Caki2 (cell line): ENCODE data around the gene ADORA1. TPM values are rescaled to one million over a fixed set of nuclear protein-coding genes. Genes with fewer than 3 reads are reported as not detected.

Experiments used
- DNase-seq: peaks from one replicate; pipeline ENCODE4 v3.0.0-alpha.2; 2015; ENCODE audit warnings: low read depth
- in situ Hi-C: cut with HindIII; loops from 2 replicates; pipeline ENCODE4 v1.10.0; 2016; ENCODE audit warnings: low sequenced_read_pairs, low pct_unique_long_range_greater_than_20kb, mixed read lengths
- total RNA-seq: library from RNA; depleted of rRNA; stranded (reverse); fragments of >200 nt; shearing (Covaris generic); gene quantifications from 2 replicates; pipeline ENCODE4 v1.2.3, GENCODE V29; 2014; ENCODE audit warnings: low replicate concordance; rRNA removed

ADORA1 gene
- total RNA-seq, 1 experiment from 2014 or later, result 100 TPM

DNA sequence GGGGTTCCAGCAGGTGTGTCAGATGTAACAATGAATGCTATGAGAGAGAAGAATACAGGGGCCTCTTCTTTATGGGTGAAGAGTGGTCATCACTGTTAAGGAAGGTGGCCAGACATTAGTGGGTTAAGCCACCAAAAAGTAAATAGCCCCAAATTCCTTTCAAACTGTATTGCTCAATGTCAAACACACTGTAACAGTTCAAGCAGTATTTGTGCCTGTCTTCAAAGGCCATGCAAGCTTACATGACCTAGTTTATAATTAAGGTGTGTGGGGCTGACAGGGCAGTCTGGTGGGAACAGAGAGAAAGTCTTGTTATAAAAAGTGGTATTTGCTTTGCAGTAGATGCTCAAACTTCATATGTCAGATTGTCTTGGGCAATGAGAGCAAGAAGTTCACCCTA, 83.5 kb downstream of the ADORA1 start:
- in situ Hi-C loops, result loop anchor here (25.0 kb wide), 1 partner anchor 174 kb away; the partner anchor contains the start of gene PPFIA4

DNA sequence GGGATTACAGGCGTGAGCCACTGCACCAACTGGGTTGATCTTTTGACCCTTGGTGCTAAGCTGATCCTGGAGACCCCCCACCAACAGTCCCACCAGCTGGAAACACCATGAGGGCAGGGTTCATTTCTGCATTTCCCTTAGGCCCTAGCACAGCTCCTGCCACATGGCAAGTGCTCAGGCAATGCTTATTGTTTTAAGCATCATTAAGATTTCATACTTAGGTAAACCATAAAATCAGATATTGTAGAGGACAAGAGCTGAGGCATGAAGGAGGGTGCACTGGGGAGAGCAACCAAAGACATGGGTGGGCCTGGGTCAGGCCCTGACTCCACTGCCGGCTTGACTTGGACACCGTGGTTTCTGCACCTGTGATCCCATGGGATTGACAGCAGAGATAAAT, 84.3 kb downstream of the ADORA1 start:
- in situ Hi-C loops, result loop anchor here (25.0 kb wide), 1 partner anchor 175 kb away; the partner anchor contains the start of gene PPFIA4

More for the DNA sequence above, 83.5 kb downstream of the ADORA1 start:
- DNase-seq, result no peak

GRCh38 chr1:203213126-203213525, 85.6 kb downstream of the ADORA1 start:
- no peak for DNase-seq
- in situ Hi-C loops, result loop anchor here (25.0 kb wide), 1 partner anchor 176 kb away; the partner anchor contains the start of gene PPFIA4

More for the DNA sequence above, 84.3 kb downstream of the ADORA1 start:
- no peak for DNase-seq

DNA sequence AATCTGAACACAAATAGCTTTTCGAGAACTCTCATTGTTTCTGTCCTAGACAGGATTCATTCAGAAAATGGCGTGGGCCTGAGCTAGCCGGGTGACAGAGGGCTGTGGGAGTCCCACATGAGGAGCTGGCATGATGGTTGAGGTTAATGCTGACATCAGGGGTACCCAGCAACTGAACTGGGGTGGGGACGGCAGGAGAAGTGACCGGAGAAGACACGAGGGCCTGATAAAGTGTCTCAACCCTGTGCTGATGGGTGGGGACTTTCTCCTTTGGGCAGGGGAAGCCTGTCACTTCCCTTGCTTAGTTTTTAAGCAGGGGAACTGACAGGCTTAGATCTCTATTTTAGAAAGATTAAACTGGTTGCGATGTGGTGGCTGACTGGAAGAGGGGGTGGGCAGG, 87.3 kb downstream of the ADORA1 start:
- in situ Hi-C loops, result loop anchor here (25.0 kb wide), 1 partner anchor 178 kb away; the partner anchor contains the start of gene PPFIA4

GRCh38 chr1:203215573-203215972, 88.0 kb downstream of the ADORA1 start:
- in situ Hi-C loops, result loop anchor here (25.0 kb wide), 1 partner anchor 178 kb away; the partner anchor contains the start of gene PPFIA4
- no peak for DNase-seq

More for the DNA sequence above, 87.3 kb downstream of the ADORA1 start:
- DNase-seq, result no peak

GRCh38 chr1:203216274-203217138, 89.0 kb downstream of the ADORA1 start:
- in situ Hi-C loops, result loop anchor here (25.0 kb wide), 1 partner anchor 179 kb away; the partner anchor contains the start of gene PPFIA4
- peak; percentile 36 for DNase-seq

Other genes with a start within 250 kb of the ADORA1 start
- 4.1 and 6.4 TPM in 2 replicates for gene RABIF, start 238.6 kb upstream of the ADORA1 start, total RNA-seq
- 18.2 and 19.0 TPM in 2 replicates for gene KLHL12, start 200.5 kb upstream of the ADORA1 start, total RNA-seq
- 85.5 and 96.0 TPM in 2 replicates for gene ADIPOR1, start 169.4 kb upstream of the ADORA1 start, total RNA-seq
- 36.7 and 43.3 TPM in 2 replicates for gene CYB5R1, start 160.5 kb upstream of the ADORA1 start, total RNA-seq
- gene TMEM183A, start 120.4 kb upstream of the ADORA1 start, total RNA-seq, result 122 and 126 TPM in 2 replicates
- 8.7 and 15.3 TPM in 2 replicates for gene PPFIA4, start 101.2 kb upstream of the ADORA1 start, total RNA-seq
- gene MYOG, start 41.7 kb upstream of the ADORA1 start, total RNA-seq, result not detected in 2 replicates
- not detected in 2 replicates for gene MYBPH, start 48.1 kb downstream of the ADORA1 start, total RNA-seq
- gene CHI3L1, start 59.0 kb downstream of the ADORA1 start, total RNA-seq, result not detected in 2 replicates
- not detected in 2 replicates for gene CHIT1, start 101.9 kb downstream of the ADORA1 start, total RNA-seq
- 16.1 and 18.2 TPM in 2 replicates for gene BTG2, start 177.8 kb downstream of the ADORA1 start, total RNA-seq
- not detected in 2 replicates for gene FMOD, start 223.4 kb downstream of the ADORA1 start, total RNA-seq